ENCODE results near the gene ARMH1.

ARMH1 gene

DNA sequence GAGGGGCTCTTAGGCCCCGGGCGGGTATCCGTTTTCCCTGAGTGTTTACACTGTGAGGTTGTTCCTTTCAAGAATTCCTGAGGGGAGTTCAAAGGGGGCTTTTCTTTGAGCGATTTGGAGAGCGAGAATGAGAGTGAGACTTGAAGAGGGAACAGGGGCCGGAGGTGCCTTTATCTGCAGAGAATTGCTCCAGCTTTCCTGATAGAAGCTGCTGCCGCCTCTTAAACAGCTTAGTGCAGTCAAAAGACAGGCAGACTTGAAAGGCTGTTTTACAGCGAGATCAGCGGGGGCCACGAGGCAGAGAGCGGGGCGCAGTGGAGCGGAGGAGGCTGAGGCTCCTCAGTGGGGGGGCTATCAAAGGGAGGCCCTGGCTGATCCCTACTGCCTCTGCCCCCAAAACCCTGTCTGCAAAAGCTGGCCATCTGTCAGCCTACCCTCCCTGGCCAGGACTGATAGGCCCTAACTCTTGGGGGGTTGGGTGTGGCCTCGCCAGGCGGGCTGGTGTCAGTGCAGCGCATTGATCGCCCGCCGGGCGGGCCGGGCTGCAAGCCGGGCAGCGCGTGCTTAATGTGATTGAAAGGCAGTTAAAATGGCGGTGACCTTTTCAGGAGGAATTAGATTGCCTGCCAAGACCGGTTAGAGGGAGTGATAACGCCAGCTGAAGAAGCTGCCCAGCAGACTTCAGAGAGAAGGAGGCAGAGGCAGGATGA, 36.7 kb upstream of the ARMH1 start:
- H3K27me3 Mint-ChIP-seq (ENCODE audit: low read depth) = no peaks in the 10 kb centered on the region
- no peak for DNase-seq (ENCODE audit: low spot score)
- peaks cover 36% of the 10 kb centered on the region for H3K36me3 Mint-ChIP-seq (ENCODE audit: low read depth)
- peaks cover 19% of the 10 kb centered on the region for H3K4me1 Mint-ChIP-seq (ENCODE audit: low read depth)
- no peak overlapping the region for H3K4me3 Mint-ChIP-seq
- H3K27ac Mint-ChIP-seq = no peak overlapping the region
- H3K9me3 Mint-ChIP-seq = no peaks in the 10 kb centered on the region

DNA sequence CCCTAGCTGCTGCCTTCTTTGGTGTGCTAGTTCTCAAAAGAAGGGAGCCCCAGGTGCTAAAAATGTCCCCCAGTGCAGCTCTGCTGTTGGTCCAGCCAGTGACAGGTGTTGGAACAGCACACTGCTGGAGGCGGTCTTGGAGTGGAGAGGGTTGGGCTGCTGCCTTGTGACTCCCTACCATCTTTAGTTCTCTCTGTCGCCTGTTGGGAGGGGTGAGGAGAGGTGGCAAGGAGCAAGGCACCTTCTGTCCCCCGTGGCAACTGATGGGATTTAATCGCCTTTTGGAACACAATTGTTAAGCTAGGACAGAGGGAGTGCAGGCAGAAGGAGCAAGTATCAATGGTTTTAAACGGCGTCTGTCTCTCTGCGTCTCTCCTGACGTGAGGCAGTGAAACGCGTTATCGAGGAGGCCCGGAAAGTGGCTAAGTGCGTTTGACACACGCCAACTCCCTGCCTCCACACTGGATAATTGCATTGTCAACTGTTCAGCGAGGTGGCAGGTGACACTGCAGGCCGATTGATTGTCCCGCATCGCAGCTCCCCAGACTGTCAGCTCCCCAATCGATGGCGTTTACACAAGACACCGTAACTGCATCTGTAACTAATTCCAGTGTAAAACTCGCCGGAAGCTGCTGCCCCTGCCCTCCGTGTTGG, 34.2 kb upstream of the ARMH1 start:
- Mint-ChIP-seq H3K27me3 (ENCODE audit: low read depth) (no peaks in the 10 kb centered on the region), H3K27ac (no peak overlapping the region), H3K36me3 (ENCODE audit: low read depth) (peaks cover 36% of the 10 kb centered on the region)

DNA sequence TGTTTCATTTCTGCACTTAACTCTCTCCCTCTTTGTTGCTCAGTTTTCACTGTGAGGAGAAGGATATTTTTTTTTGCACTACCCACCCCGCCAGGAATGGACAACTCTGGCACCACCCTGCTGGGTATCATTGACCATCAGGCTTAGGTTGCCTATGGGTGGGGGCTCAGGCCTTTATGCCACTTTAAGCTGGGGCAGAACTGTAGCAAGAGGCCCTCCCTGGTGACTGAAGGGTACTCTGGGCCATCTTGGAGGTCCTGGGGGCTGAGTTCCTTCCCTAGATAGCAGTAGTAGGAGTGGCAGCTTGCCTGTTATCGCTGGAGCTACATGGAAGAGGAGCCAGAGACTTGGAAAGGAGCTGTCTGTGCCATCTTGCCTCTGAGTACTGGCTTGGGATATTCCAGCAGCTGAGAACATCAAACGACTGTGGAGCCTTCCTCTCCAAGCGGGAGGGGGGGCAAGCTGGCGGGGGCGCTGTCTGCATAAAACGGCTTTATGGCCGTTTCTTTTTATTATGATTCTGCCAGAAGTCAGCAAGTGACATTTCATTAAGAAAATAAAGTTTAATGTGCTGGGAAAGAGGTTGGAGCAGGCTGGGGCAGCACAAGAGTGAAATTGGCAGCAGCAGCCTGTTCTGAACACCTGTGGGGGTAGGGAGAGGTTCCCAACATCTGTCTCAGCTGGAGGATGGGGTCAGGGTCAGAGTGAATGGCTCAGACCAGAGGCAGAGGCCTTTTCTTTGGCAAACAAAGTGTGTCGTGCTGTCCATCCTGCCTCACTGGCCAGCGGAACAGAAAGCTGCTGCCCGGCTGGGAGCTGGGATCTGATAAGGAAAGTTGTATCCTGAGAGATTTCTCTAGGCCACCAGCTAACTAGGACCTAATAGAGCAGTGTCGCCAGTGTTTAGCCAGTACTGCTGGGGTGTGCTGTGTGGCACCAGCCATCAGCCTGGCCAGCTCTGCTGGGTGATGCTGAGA, 33.1 kb upstream of the ARMH1 start:
- Mint-ChIP-seq H3K9me3 (no peaks in the 10 kb centered on the region), H3K27ac (no peak overlapping the region), H3K36me3 (ENCODE audit: low read depth) (peaks cover 27% of the 10 kb centered on the region), H3K27me3 (ENCODE audit: low read depth) (no peaks in the 10 kb centered on the region), H3K4me1 (ENCODE audit: low read depth) (no peaks in the 10 kb centered on the region), H3K4me3 (no peak overlapping the region)
- no peak for DNase-seq (ENCODE audit: low spot score)

More for the DNA sequence above, 34.2 kb upstream of the ARMH1 start:
- H3K4me3 Mint-ChIP-seq = no peak overlapping the region
- DNase-seq (ENCODE audit: low spot score) = no peak
- H3K9me3 Mint-ChIP-seq = no peaks in the 10 kb centered on the region
- no peaks in the 10 kb centered on the region for H3K4me1 Mint-ChIP-seq (ENCODE audit: low read depth)

DNA sequence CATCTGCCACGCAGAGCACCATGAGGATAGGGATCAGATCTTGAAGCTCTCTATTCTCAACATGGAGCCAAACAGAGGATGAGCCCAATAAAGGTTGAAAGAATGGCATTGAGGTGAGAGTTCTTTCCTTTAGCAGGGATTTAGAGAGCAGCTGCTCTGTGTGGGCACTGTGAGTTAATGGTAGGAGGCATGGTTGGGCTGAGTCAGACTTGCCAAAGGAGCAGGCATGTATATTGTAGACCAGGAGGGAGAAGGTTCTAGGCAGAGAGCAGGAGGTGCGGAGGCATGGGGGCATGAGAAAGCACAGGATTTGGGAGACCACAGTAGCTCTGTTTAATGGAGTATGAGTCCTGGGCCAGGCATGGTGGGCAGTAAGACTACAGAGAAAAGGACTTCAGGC, 32.3 kb upstream of the ARMH1 start:
- Mint-ChIP-seq H3K27ac (no peak overlapping the region), H3K27me3 (ENCODE audit: low read depth) (no peaks in the 10 kb centered on the region), H3K4me3 (no peak overlapping the region), H3K9me3 (no peaks in the 10 kb centered on the region), H3K36me3 (ENCODE audit: low read depth) (peaks cover 30% of the 10 kb centered on the region), H3K4me1 (ENCODE audit: low read depth) (no peaks in the 10 kb centered on the region)
- DNase-seq (ENCODE audit: low spot score) = no peak

DNA sequence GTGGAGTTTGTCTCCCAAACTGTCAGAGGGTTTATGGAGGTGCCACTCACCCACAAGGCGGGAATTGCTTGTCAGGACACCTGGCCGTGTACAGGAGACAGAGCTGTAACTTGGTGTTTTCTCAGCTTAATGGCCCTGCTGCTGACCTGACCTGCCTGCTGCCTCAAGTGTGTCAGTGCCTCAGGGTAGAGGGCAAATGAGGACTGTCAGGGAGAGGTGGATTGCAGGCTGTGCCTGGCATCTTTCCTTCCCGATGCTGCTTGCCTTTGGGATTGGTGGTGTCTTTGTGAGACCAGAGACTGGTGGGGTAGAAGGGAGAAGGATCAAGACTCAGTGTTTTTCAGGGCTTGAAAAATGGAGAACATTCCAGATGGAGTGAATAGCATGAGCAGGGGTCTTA, 31.6 kb upstream of the ARMH1 start:
- DNase-seq (ENCODE audit: low spot score) = no peak
- Mint-ChIP-seq H3K36me3 (ENCODE audit: low read depth) (peaks cover 30% of the 10 kb centered on the region), H3K4me3 (no peak overlapping the region), H3K9me3 (no peaks in the 10 kb centered on the region), H3K27me3 (ENCODE audit: low read depth) (no peaks in the 10 kb centered on the region), H3K27ac (no peak overlapping the region), H3K4me1 (ENCODE audit: low read depth) (no peaks in the 10 kb centered on the region)

DNA sequence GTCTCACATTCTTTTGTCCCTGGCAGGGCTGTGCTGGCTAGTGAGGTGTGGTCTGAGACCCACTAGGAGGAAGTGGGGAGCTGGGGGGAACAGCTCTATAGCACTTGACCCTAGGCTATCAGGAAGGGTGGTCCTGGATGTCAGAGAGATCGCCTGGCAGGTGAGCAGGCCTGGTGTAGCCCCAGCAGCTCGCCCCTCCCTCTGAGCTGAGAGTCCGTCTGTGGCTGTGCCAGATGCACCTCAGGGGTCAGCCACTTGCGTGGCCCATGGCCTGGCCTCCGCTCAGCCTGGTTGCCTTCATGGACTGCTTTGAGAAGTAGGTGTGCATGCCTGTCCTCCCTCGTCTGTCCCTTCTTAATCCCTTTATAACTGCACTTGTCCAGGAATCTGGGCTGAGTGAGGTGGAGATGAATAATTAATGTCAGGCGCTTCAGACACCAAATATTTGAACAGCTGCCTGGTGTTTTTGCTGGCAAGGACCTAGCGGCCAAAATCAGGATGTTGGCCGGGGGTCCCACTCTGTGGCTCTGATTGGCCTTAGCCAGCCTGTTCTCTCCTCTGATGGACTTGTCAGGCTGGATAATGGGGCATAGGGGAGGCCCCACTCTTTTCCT, 30.7 kb upstream of the ARMH1 start:
- H3K9me3 Mint-ChIP-seq = no peaks in the 10 kb centered on the region
- no peaks in the 10 kb centered on the region for H3K4me1 Mint-ChIP-seq (ENCODE audit: low read depth)
- H3K4me3 Mint-ChIP-seq = no peak overlapping the region
- H3K36me3 Mint-ChIP-seq (ENCODE audit: low read depth) = peaks cover 26% of the 10 kb centered on the region
- no peak overlapping the region for H3K27ac Mint-ChIP-seq
- H3K27me3 Mint-ChIP-seq (ENCODE audit: low read depth) = no peaks in the 10 kb centered on the region
- no peak for DNase-seq (ENCODE audit: low spot score)

DNA sequence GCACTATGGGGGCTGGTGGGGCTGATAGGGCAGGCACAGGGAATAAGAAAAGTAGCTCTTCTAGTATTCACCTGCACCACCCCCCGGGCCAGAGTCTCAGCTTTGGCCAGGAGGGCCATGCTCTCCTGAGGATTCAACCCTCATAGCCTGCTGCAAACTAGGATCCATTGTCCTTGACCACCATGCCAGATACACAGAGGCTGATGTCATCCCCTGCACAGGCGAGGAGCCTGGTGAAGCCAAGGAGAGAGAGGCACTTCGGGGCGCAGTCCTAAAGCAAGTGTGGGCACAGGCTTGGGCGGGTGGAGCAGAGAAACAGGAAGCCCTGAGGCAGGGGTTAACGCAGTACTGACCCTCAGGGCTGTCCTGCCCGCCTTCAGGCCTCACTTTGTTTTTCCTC, 29.7 kb upstream of the ARMH1 start:
- Mint-ChIP-seq H3K36me3 (ENCODE audit: low read depth) (peaks cover 28% of the 10 kb centered on the region), H3K4me1 (ENCODE audit: low read depth) (no peaks in the 10 kb centered on the region), H3K4me3 (no peak overlapping the region), H3K9me3 (no peaks in the 10 kb centered on the region), H3K27me3 (ENCODE audit: low read depth) (no peaks in the 10 kb centered on the region), H3K27ac (no peak overlapping the region)
- DNase-seq (ENCODE audit: low spot score) = no peak

DNA sequence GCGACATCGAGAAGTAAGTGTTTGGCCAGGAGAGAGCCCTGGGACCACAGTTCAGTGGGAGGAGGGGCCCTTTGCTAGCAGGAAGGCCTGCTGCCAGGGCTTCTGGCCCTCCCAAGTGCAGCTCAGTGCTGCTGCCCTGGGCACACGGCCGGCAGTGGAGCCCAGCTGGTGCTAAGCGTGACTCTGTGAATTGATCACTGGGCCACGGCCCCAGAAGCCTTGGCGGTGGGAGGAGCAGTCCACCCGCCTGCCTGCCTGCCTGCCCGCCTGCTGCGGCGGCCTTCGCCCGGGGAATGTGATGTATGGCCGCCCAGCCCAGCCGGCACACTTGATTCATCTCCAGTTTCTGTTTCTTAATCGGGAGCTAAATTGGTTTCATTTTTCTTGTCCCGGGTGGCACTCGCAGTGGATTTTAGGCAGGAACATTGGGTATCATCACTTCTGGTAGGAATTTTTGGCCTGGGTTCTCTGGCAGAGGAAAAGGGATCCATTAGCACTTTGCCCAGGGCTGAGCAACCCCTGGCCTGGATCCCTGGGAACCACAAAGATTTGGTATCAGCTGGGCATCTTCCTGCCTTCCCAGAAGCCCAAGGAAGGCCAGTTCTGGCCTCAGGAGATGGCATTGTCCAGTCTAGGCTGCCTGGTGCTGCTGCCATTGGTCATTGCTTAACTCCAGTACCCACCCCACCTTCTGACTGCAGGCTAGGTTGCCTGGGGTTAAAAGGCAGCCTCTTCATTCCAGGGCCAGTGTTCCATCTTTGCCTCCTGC, 28.9 kb upstream of the ARMH1 start:
- Mint-ChIP-seq H3K27me3 (ENCODE audit: low read depth) (no peaks in the 10 kb centered on the region), H3K27ac (no peak overlapping the region), H3K9me3 (no peaks in the 10 kb centered on the region), H3K36me3 (ENCODE audit: low read depth) (peaks cover 28% of the 10 kb centered on the region), H3K4me1 (ENCODE audit: low read depth) (no peaks in the 10 kb centered on the region), H3K4me3 (no peak overlapping the region)
- DNase-seq (ENCODE audit: low spot score) = no peak

DNA sequence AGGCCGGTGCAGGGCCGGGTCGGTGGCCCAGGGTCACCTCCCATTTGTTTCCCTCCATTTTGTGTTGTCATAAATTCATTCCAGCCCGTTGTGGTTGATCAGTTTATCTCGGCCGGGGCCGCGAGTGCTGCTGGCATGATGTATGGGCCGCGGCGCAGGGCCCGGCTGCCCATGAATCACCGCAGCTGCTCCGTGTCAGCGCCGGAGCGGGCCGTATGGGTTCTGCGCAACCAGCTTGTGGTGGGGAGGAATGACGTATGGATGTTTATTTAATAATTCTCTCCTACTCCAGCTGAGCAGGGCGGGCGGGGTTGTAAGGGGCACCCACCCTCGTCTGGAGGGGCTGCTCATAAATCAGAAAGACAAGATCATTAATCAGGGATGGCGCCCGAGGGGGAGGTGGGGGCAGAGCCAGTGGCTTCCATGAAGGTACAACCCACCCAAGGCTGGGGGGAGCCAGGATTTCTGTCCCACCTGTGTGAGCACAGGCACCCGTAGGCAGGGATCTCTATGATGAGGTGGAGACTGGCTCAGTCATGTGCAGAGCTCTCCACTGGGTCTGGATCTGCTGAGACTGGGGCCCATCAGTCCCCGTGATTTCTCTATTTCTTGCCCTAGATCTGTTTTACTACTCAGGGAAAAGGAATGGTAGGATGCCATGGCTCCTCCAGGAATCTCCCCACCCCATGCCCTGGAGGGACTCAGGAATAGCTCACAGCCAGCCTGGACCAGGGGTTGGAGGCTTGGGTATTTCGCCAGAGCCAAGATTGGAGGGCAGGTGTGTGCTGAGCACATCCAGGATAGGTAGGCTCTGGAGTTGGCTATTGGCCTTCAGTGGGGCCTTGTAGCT, 28.0 kb upstream of the ARMH1 start:
- Mint-ChIP-seq H3K4me1 (ENCODE audit: low read depth) (no peaks in the 10 kb centered on the region), H3K4me3 (no peak overlapping the region), H3K36me3 (ENCODE audit: low read depth) (peaks cover 30% of the 10 kb centered on the region), H3K27me3 (ENCODE audit: low read depth) (no peaks in the 10 kb centered on the region), H3K27ac (no peak overlapping the region), H3K9me3 (no peaks in the 10 kb centered on the region)
- DNase-seq (ENCODE audit: low spot score) = no peak

DNA sequence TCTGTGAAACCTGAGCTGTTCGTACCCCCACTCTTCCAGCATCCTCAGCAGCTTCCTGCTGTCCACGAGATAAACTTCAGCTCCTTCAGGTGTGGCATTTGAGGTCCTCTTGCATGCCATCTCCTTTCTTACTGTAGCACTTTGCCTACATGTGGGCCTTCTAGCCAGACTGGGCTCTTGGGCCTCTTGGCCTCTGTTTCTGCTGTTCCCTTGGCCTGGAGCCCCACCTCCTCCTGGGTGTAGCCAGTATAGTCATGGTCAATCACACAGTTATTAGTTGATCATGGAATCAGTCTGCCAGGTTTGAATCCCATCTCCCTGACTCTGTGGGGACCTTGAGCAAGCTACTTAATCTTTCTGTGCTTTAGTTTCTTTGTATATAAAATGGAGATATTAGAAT, 26.6 kb upstream of the ARMH1 start:
- Mint-ChIP-seq H3K4me3 (no peak overlapping the region), H3K9me3 (no peaks in the 10 kb centered on the region), H3K27ac (no peak overlapping the region), H3K36me3 (ENCODE audit: low read depth) (peaks cover 27% of the 10 kb centered on the region), H3K4me1 (ENCODE audit: low read depth) (no peaks in the 10 kb centered on the region), H3K27me3 (ENCODE audit: low read depth) (no peaks in the 10 kb centered on the region)
- DNase-seq (ENCODE audit: low spot score) = no peak

DNA sequence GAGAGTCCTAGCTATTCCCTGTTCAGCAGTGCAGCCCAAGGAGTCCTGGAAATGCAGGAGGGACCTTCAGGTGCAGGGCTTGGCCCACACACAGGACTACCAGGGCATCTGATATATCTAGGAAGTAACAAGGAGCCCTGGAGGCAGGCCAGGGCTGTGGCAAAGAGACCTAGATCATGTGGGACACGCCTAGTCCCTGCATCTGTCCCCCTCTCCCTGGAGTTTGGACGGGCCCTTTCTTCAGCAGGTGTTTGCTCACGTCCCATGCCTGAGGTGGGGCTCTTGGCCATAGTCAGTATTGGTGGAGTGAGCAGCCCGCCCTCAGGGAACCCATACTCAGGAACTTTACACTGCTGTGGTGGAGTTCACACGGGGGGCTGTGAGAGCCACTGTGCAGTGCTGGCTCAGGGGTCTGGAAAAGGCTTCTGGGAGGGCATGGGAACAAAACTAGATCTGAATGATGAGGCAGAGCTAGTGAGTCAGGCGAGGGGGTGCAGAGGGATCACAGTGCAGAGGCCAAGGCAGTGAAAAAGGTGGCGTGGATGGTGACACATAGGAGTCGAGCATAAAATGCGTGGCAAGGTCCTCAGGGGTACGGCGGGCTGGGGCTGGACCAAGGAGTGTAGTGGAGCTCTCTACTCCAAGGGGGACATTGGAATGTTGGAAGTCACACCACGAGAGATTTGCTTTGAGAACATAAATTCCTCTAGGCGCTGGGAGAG, 25.8 kb upstream of the ARMH1 start:
- H3K27me3 Mint-ChIP-seq (ENCODE audit: low read depth) = no peaks in the 10 kb centered on the region
- no peak overlapping the region for H3K27ac Mint-ChIP-seq
- DNase-seq (ENCODE audit: low spot score) = no peak
- H3K9me3 Mint-ChIP-seq = no peaks in the 10 kb centered on the region
- H3K36me3 Mint-ChIP-seq (ENCODE audit: low read depth) = peaks cover 25% of the 10 kb centered on the region
- H3K4me1 Mint-ChIP-seq (ENCODE audit: low read depth) = no peaks in the 10 kb centered on the region
- no peak overlapping the region for H3K4me3 Mint-ChIP-seq

DNA sequence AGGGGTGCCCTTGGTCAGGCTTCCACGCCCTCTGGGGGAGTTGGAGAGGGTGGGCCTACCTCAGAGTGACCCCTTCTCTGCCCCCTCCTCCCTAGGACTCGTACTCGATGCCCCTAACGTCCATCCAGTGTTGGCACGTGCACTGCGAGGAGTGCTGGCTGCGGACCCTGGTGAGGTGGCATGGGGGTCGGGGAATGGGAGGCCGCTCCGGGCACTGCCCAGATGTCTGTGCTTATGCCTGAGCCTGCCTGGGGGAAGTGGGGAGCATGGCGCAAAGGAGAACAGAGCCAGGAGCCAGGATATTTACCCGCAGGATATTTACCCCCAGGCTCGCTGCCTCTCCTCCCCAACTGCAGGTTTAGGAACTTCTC, 24.7 kb upstream of the ARMH1 start:
- Mint-ChIP-seq H3K27me3 (ENCODE audit: low read depth) (no peaks in the 10 kb centered on the region), H3K36me3 (ENCODE audit: low read depth) (peaks cover 19% of the 10 kb centered on the region), H3K4me1 (ENCODE audit: low read depth) (no peaks in the 10 kb centered on the region), H3K4me3 (no peak overlapping the region), H3K9me3 (no peaks in the 10 kb centered on the region), H3K27ac (no peak overlapping the region)
- DNase-seq (ENCODE audit: low spot score) = no peak
